Tibial nerve (tissue), 4 donors: Measurements from ENCODE around the gene FLRT1. TPM values are rescaled to one million over a fixed set of nuclear protein-coding genes. Genes with fewer than 3 reads are reported as not detected.

Experiments used
- DNase-seq, 2 donors: peaks; one replicate each; pipeline ENCODE4 v3.0.0-alpha.2; 2019; ENCODE audit warnings: low spot score in 2 of 2
- H3K27ac ChIP-seq, 4 donors: fragments of 200-600 bp; sonication (generic) in 3 of 4; one replicate each; pipeline ENCODE4 v1.5.1; 2017 to 2019; ENCODE audit warnings: mild to moderate bottlenecking in 1 of 4
- H3K27me3 ChIP-seq, 2 donors: fragments of 200-600 bp; sonication (generic) in 1 of 2; one replicate each; pipeline versions ENCODE4 v1.5.1 to v1.6.0; 2017 to 2019
- H3K36me3 ChIP-seq, 3 donors: fragments of 200-600 bp; sonication (generic); one replicate each; pipeline ENCODE4 v1.5.1; 2018 to 2019
- H3K4me1 ChIP-seq, 4 donors: fragments of 200-600 bp; sonication (generic) in 3 of 4; one replicate each; pipeline ENCODE4 v1.5.1; 2017 to 2019
- H3K4me3 ChIP-seq, 4 donors: fragments of 200-600 bp; sonication (generic) in 3 of 4; one replicate each; pipeline ENCODE4 v1.5.1; 2017 to 2019; ENCODE audit warnings: mild to moderate bottlenecking in 1 of 4, moderate library complexity in 1 of 4
- H3K9me3 ChIP-seq, 4 donors: fragments of 200-600 bp; sonication (generic) in 3 of 4; one replicate each; pipeline ENCODE4 v1.5.1; 2017 to 2019
- EP300 ChIP-seq, 2 donors: sonication (generic); formaldehyde crosslinking; IDR thresholded peaks; one replicate each; pipeline ENCODE4 v1.6.1; 2017; ENCODE audit warnings: antibody characterized with exemption in 2 of 2, mild to moderate bottlenecking in 1 of 2
- POLR2A ChIP-seq, 2 donors: fragments of 450-650 bp; IDR thresholded peaks; one replicate each; pipeline ENCODE4 v1.6.1; 2017; ENCODE audit warnings: antibody characterized with exemption in 2 of 2, mild to moderate bottlenecking in 2 of 2, moderate library complexity in 2 of 2
- WGBS, 2 donors: methylation state at CpG; one replicate each; pipeline ENCODE4 v1.1.5; 2018; 5-methylcytosine and 5-hydroxymethylcytosine counted together
- total RNA-seq, 4 donors: library from RNA; depleted of rRNA; stranded (reverse); fragments of >200 nt; gene quantifications; one replicate each; pipeline ENCODE4 v1.1.0, GENCODE V29; 2016
- TF ChIP-seq, protein P1 (sequence below), 5 experiments: fragments of 200-600 bp in 3 of 5; fragments of 450-650 bp in 2 of 5; sonication (generic) in 3 of 5; IDR thresholded peaks; one replicate each; pipeline ENCODE4 v1.5.1; 2016 to 2019; ENCODE audit warnings: antibody characterized with exemption in 5 of 5, mild to moderate bottlenecking in 3 of 5, moderate library complexity in 2 of 5

Gene FLRT1
- total RNA-seq, 4 donors from 2014 or later, result 0.39 to 2.1 (median 0.52) TPM

DNA sequence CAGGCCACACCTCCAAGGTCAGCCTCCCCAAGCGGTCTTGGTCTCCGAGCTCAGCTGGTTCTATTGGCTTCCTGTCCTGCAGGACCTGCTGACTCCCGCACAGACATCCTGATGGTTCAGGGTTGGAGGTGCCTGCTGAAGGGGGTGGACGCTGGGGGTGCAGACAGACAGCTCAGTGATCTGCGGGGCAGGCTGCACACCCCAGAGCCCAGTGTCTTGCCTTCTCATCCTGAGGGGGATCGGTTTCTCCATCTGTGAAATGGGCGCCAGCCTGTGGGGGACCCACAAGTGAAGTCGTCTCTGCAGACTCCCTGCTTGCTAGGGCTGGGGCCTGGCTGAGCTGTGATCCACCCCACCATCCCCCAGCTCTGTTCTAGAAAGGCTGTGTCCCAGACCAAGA is 13.8 kb downstream of the FLRT1 start:
- Histone ChIP-seq H3K9me3 (no peaks in the 10 kb centered on the region), H3K36me3 (no peaks in the 10 kb centered on the region), H3K4me3 (no peak overlapping the region), H3K4me1 (peaks cover 0 to 65% (median 27%) of the 10 kb centered on the region in 4 donors), H3K27ac (peak overlapping the region in 3 of 4 donors; percentile 45 to 87 (median 79)), H3K27me3 (no peaks in the 10 kb centered on the region)
- DNase-seq, result no peak
- WGBS, 2 donors, result 87 to 88% methylated on average over 6 to 8 of the region's 8 CpGs
- TF ChIP-seq POLR2A (IDR thresholded peaks at IDR 0.05) (no peak), EP300 (IDR thresholded peaks at IDR 0.05) (no peak)
- TF ChIP-seq, protein P1, sequence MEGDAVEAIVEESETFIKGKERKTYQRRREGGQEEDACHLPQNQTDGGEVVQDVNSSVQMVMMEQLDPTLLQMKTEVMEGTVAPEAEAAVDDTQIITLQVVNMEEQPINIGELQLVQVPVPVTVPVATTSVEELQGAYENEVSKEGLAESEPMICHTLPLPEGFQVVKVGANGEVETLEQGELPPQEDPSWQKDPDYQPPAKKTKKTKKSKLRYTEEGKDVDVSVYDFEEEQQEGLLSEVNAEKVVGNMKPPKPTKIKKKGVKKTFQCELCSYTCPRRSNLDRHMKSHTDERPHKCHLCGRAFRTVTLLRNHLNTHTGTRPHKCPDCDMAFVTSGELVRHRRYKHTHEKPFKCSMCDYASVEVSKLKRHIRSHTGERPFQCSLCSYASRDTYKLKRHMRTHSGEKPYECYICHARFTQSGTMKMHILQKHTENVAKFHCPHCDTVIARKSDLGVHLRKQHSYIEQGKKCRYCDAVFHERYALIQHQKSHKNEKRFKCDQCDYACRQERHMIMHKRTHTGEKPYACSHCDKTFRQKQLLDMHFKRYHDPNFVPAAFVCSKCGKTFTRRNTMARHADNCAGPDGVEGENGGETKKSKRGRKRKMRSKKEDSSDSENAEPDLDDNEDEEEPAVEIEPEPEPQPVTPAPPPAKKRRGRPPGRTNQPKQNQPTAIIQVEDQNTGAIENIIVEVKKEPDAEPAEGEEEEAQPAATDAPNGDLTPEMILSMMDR (IDR thresholded peaks at IDR 0.05), result no peak

DNA sequence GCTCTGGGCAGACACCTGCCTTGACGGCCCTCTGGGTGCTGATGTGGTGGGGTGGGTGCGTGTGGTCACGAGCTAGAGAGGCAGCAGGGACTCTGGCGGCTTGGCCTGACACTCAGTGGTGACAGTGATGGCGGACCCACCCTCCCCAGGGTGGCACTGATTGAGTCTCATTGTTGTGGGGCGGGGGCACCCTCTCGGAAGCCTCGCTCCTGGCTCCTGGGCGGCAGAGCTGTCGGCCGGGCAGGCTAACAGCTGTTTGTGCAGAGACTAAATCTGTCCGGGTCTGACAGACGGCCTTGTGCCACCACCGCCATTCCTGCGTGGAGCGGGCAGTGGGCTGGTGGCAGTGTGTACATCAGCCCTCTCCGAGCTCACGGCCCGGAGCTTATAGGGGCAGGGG is 15.6 kb downstream of the FLRT1 start:
- TF ChIP-seq POLR2A (IDR thresholded peaks at IDR 0.05) (no peak), EP300 (IDR thresholded peaks at IDR 0.05) (no peak)
- TF ChIP-seq, protein P1 (IDR thresholded peaks at IDR 0.05), result no peak
- DNase-seq, result no peak
- Histone ChIP-seq H3K4me3 (no peak overlapping the region), H3K9me3 (no peaks in the 10 kb centered on the region), H3K4me1 (peaks cover 0 to 67% (median 30%) of the 10 kb centered on the region in 4 donors), H3K36me3 (no peaks in the 10 kb centered on the region), H3K27me3 (no peaks in the 10 kb centered on the region), H3K27ac (peak overlapping the region in 2 of 4 donors; percentile 35 to 87)
- WGBS, 2 donors, result 77 to 79% methylated on average over 14 to 18 of the region's 19 CpGs

DNA sequence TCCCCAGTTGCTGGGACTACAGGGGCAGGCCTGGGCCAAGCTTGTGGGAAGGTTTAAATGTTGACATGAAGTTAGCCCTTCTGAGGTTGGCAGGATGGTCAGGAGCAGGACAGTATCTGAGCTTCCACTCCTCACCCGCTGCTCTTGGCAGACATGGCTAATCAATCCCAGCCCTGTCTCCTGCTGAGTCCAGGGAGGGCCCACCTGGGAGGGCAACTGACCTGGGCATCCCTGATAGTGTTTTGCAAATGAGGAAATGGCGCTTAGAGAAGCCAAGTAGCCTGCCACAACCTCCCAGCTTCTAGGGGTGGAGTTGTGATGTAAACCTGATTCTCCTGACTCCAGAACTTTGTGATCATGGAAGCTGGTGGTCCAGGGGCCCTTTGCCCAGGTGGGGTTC is 16.7 kb downstream of the FLRT1 start:
- TF ChIP-seq EP300 (IDR thresholded peaks at IDR 0.05) (no peak), POLR2A (IDR thresholded peaks at IDR 0.05) (no peak)
- TF ChIP-seq, protein P1 (IDR thresholded peaks at IDR 0.05), result no peak
- DNase-seq, result no peak
- Histone ChIP-seq H3K27ac (peak overlapping the region in 2 of 4 donors; percentile 78 to 87), H3K4me1 (peaks cover 0 to 69% (median 36%) of the 10 kb centered on the region in 4 donors), H3K27me3 (no peaks in the 10 kb centered on the region), H3K36me3 (no peaks in the 10 kb centered on the region), H3K4me3 (no peak overlapping the region), H3K9me3 (no peaks in the 10 kb centered on the region)
- WGBS, 2 donors, result 93 to 94% methylated on average over 2 of the region's 2 CpGs

DNA sequence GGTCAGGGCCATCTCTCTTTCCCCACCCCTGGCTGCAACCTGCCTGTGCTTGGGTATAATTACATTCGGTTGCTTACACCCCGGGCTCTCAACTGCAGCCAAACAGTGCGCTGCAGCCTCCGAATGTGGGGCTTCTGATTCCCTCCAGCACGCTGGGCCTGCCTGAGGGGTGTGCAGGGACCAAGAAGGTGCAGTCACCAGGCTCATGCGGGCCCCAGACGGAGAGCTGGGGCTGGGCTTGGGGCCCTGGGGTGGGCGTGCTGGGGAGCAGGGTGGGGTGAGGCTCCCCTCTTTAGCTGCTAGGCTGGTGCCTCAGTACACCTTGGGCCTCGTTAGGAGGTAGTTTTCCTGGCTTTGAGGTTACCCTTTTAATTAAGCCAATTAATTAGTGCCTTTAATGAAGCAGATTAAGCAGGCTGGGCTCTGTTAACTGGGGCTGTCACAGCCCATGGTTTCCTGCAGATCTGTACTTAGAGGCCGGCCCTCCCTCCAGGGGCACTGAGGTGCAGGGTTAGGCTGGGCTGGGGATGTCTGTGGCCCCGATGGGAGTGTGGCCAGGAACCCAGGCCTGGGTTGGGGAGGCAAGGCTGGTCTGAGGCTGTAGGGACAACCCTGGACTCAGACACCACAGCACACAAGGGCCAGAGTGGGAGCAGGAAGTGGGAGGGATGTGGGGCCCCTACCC is 17.3 kb downstream of the FLRT1 start:
- no peaks in the 10 kb centered on the region for H3K9me3 ChIP-seq
- no peak for TF ChIP-seq POLR2A (IDR thresholded peaks at IDR 0.05)
- no peak for TF ChIP-seq EP300 (IDR thresholded peaks at IDR 0.05)
- TF ChIP-seq, protein P1 (IDR thresholded peaks at IDR 0.05), result no peak
- H3K4me1 ChIP-seq, result peaks cover 0 to 73% (median 35%) of the 10 kb centered on the region in 4 donors
- no peaks in the 10 kb centered on the region for H3K36me3 ChIP-seq
- WGBS, 2 donors, result 67 to 74% methylated on average over 11 of the region's 11 CpGs
- no peaks in the 10 kb centered on the region for H3K27me3 ChIP-seq
- DNase-seq, result no peak
- H3K27ac ChIP-seq, result peak overlapping the region in 2 of 4 donors; percentile 78 to 87
- no peak overlapping the region for H3K4me3 ChIP-seq

DNA sequence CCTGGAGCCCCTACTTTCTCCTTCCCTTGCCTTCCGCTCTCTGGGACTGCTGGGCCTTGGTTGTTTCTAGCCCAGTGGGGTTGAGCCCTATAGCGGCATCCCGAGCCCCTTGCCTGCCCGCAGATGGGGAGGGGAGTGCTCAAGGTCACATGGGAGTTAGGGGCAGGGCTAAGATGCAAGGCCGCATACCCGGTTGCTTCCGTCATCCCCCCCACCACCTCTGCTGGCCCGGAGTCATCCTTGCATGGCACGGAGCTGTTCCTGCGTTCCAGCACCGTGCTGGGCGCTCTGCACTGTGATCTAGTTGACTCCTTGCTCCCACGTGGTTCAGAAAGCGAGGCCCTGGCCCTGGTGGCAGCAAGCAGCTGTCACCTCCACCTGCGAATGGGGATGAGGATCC is 18.0 kb downstream of the FLRT1 start:
- WGBS, 2 donors, result 49 to 55% methylated on average over 14 to 15 of the region's 15 CpGs
- H3K4me1 ChIP-seq, result peaks cover 0 to 75% (median 32%) of the 10 kb centered on the region in 4 donors
- no peaks in the 10 kb centered on the region for H3K27me3 ChIP-seq
- DNase-seq, result no peak
- H3K36me3 ChIP-seq, result no peaks in the 10 kb centered on the region
- H3K4me3 ChIP-seq, result no peak overlapping the region
- H3K27ac ChIP-seq, result peak overlapping the region in 2 of 4 donors; percentile 78 to 87
- no peak for TF ChIP-seq EP300 (IDR thresholded peaks at IDR 0.05)
- TF ChIP-seq, protein P1 (IDR thresholded peaks at IDR 0.05), result no peak
- TF ChIP-seq POLR2A (IDR thresholded peaks at IDR 0.05), result no peak
- no peaks in the 10 kb centered on the region for H3K9me3 ChIP-seq
